ENCODE data around the gene FBXW2.

DNA sequence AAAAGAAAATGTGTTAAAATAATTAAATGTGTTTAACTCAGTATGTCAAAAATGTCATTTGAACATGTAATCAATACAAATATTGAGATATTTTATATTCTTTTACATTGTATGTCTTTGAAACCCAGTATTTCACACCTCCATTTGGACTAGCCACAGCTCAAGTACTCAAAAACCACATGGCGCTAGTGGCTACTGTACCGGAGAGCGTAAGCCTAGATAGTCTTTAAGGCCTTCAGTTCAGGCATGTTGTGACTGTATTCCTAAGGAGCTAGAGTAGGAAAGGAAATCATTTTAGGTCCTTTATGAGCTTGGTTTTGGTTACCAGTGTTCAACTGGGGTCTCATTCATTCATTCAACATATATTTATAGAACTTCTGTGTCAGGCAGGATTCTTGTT is 12.8 kb downstream of the FBXW2 start:
- TF ChIP-seq, protein P1, sequence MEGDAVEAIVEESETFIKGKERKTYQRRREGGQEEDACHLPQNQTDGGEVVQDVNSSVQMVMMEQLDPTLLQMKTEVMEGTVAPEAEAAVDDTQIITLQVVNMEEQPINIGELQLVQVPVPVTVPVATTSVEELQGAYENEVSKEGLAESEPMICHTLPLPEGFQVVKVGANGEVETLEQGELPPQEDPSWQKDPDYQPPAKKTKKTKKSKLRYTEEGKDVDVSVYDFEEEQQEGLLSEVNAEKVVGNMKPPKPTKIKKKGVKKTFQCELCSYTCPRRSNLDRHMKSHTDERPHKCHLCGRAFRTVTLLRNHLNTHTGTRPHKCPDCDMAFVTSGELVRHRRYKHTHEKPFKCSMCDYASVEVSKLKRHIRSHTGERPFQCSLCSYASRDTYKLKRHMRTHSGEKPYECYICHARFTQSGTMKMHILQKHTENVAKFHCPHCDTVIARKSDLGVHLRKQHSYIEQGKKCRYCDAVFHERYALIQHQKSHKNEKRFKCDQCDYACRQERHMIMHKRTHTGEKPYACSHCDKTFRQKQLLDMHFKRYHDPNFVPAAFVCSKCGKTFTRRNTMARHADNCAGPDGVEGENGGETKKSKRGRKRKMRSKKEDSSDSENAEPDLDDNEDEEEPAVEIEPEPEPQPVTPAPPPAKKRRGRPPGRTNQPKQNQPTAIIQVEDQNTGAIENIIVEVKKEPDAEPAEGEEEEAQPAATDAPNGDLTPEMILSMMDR (IDR thresholded peaks at IDR 0.05), result no peak
- no peak for TF ChIP-seq EP300 (IDR thresholded peaks at IDR 0.05; ENCODE audit: low read depth)
- TF ChIP-seq POLR2A (IDR thresholded peaks at IDR 0.05), result no peak

Measured in transverse colon (tissue), 3 donors.